AG04450 (cell line): ENCODE data around the gene SND1. TPM values are rescaled to one million over a fixed set of nuclear protein-coding genes. Genes with fewer than 3 reads are reported as not detected.
A peak's percentile ranks its signal among the peaks of the same experiment; 100 is the strongest.

Source experiments
- CTCF ChIA-PET: fragments of 300-600, 350-600 bp; formaldehyde crosslinking; extraction: SDS; loops from one replicate; lab custom pipeline; 2022; ENCODE audit warnings: antibody characterized with exemption, inconsistent platforms; lab: Charles Lee
- POLR2A ChIA-PET: fragments of 350-600 bp; formaldehyde crosslinking; extraction: SDS; loops from one replicate; lab custom pipeline; 2021; ENCODE audit warnings: antibody characterized with exemption, inconsistent platforms; lab: Yijun Ruan, JAX
- DNase-seq: peaks from one replicate; pipeline ENCODE4 v3.0.0-alpha.2; 2011; ENCODE audit warnings: low read depth, low spot score
- H3K27ac ChIP-seq: one replicate; pipeline ENCODE4 v1.5.1; 2012; ENCODE audit warnings: low read depth, low read length, control low read depth
- H3K27me3 ChIP-seq: one replicate; pipeline ENCODE4 v1.6.0; 2012; ENCODE audit warnings: low read length; ENCODE audit not compliant: control insufficient read depth, insufficient read depth
- H3K4me3 ChIP-seq: 2 replicates; pipeline ENCODE4 v1.5.1; 2011; ENCODE audit warnings: mild to moderate bottlenecking, low read depth, low read length, control low read depth
- H3K9me3 ChIP-seq: 2 replicates; pipeline ENCODE4 v1.5.1; 2012; ENCODE audit warnings: low read length; ENCODE audit not compliant: control insufficient read depth, insufficient read depth
- polyA plus RNA-seq: library from polyadenylated mRNA; depleted of rRNA; stranded (reverse); fragments of >200 nt; gene quantifications from 2 replicates; pipeline ENCODE4 v1.2.3, GENCODE V29; 2011
- TF ChIP-seq, protein P1 (sequence below): IDR thresholded peaks from 2 replicates; pipeline ENCODE4 v1.5.1; 2011; ENCODE audit warnings: low read depth, low read length, control low read depth, inconsistent platforms

SND1 gene
- polyA plus RNA-seq, 1 experiment: 247 TPM

DNA sequence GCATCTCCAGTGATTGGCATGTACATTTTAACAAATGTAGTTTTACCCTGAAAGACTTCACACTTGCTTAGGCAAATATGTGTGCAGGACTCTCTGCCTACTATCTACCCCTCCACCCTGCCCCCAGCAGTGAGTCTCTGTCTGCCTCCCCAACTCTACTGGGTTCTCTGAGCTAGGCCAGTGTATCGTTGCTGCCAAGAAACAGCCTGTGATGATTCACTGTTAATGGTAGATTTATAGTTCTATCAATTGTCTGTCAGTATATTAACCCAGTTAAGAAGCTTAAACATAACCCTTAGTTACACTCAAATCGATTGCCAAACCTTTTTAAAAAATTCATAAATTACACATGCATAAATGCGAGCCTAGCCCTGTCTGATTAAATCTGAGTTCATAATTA lies 137.0 kb downstream of the SND1 start:
- POLR2A ChIA-PET: no interaction called here
- TF ChIP-seq, protein P1, sequence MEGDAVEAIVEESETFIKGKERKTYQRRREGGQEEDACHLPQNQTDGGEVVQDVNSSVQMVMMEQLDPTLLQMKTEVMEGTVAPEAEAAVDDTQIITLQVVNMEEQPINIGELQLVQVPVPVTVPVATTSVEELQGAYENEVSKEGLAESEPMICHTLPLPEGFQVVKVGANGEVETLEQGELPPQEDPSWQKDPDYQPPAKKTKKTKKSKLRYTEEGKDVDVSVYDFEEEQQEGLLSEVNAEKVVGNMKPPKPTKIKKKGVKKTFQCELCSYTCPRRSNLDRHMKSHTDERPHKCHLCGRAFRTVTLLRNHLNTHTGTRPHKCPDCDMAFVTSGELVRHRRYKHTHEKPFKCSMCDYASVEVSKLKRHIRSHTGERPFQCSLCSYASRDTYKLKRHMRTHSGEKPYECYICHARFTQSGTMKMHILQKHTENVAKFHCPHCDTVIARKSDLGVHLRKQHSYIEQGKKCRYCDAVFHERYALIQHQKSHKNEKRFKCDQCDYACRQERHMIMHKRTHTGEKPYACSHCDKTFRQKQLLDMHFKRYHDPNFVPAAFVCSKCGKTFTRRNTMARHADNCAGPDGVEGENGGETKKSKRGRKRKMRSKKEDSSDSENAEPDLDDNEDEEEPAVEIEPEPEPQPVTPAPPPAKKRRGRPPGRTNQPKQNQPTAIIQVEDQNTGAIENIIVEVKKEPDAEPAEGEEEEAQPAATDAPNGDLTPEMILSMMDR: no peak
- CTCF ChIA-PET: no interaction called here
- Histone ChIP-seq H3K4me3 (no peak overlapping the region), H3K9me3 (no peaks in the 10 kb centered on the region), H3K27ac (no peak overlapping the region), H3K27me3 (no peaks in the 10 kb centered on the region)
- DNase-seq: no peak

DNA sequence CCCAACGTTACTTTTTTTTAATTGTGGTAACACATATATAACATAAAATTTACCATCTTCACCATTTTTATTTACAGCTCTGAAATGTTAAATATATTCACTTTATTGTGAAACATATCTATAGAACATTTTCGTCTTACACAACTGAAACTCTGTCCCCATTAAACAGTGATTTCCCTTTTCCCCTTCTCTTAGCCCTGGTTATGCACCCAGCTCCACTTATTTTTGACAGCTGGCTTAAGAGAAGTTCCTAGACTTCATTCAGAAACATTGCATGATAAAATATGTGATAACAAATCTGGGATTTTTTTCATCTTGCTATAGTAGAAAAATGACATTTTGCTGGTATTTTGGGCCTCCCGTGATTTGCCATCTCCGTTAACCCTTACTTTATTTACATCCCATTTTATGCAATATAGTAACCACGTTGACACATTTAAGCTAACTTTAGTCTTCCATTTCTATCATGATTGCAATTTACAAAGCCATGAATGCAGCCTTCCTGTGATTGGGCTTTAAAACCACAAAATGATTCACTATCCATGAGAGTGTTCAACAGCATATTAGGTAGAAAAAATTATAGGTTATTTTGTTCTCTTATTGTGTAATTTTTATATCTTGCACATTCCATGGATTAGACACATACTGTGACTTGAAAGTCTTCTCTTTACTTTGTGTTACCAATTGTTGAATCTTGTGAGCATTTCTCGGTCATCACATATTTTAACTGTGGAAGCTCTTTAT lies 139.6 kb downstream of the SND1 start:
- POLR2A ChIA-PET: no interaction called here
- no peak overlapping the region for H3K27ac ChIP-seq

DNA sequence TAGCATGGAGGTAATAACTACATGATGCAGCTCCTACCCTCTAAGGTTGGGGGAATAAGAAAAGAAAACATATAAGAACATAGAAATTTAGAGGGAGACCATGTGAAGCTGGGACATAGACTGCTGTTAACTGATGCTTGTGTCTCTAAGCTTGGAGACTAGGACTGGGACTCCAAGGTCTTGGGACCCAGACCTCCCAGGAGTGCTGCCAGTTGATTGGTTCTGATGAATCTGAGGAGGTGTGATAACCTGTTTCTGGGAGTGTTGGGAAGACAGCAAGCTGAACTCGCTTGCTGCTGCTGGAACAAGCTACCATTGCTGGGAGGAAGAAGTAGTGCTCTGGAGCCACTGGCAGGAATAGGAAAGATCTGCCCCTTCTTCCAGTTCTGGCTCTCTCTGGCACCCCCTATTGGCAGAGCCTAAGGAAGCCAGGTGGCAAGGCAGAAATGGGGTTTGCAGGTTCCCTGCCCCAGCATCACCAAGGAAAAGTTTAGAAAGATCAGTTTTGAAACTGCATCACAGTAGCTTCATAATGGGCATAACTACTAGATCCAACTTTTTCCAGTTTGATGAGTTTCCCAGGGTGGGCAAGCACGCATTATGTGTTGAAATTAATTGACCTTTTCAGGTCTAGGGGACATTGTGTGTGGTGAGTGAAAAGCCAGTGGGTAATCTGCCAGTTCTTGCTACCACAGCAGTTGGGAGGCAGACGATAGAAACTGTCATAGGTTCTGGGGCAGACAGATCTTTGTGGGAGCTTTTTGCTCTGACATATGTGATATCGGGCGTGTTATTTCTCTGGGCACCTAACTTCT lies 140.7 kb downstream of the SND1 start:
- Histone ChIP-seq H3K27me3 (no peaks in the 10 kb centered on the region), H3K4me3 (no peak overlapping the region), H3K9me3 (no peaks in the 10 kb centered on the region), H3K27ac (no peak overlapping the region)
- CTCF ChIA-PET: interaction anchor here (0.9 to 2.2 kb wide), 6 partner anchors 12 to 104 kb away, joined by 3 to 4 read pairs (median 3); no protein-coding TSS in a partner anchor
- POLR2A ChIA-PET: no interaction called here
- TF ChIP-seq, protein P1: peak; percentile 41; the same call in 1 of the 2 replicates
- no peak for DNase-seq

More for the DNA sequence above, 139.6 kb downstream of the SND1 start:
- H3K9me3 ChIP-seq: no peaks in the 10 kb centered on the region
- no peak for DNase-seq
- CTCF ChIA-PET: interaction anchor here (0.9 to 2.2 kb wide), 4 partner anchors 13 to 84 kb away, joined by 3 to 4 read pairs (median 3); no protein-coding TSS in a partner anchor
- TF ChIP-seq, protein P1: no peak
- no peaks in the 10 kb centered on the region for H3K27me3 ChIP-seq
- no peak overlapping the region for H3K4me3 ChIP-seq

DNA sequence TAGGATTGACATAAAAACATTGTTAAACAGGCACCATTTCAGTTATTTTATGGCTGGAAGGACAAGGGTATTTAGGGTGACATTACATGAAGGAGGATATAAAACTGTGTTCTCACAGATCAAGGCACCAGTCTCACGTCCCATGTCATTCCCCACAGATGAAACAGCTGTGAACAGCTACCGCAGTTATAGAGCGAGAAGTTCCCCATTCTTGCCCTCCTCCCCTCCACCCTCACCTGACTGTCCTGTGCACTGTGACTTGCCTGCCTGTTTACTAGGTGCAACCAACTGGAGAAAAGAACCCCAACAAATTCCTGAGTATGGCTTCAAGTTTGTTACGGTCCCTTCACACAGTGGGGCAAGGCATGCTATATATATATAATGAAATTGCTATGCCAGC lies 141.6 kb downstream of the SND1 start:
- ChIA-PET POLR2A (no interaction called here), CTCF (interaction anchor here (2.2 kb wide), 1 partner anchor 86 kb away, joined by 4 read pairs; no protein-coding TSS in a partner anchor)
- no peaks in the 10 kb centered on the region for H3K9me3 ChIP-seq
- DNase-seq: no peak
- TF ChIP-seq, protein P1: no peak
- H3K27me3 ChIP-seq: no peaks in the 10 kb centered on the region
- H3K4me3 ChIP-seq: no peak overlapping the region
- no peak overlapping the region for H3K27ac ChIP-seq
